GM13976 (cell line): ENCODE results near the gene RRP8.
A peak's percentile ranks its signal among the peaks of the same experiment; 100 is the strongest.

Source experiments
- DNase-seq: peaks from one replicate; pipeline ENCODE4 v3.0.0; 2012; ENCODE audit warnings: low spot score
- CTCF ChIP-seq: IDR thresholded peaks from 2 replicates; pipeline ENCODE4 v1.5.1; 2012; ENCODE audit warnings: borderline replicate concordance, mild to moderate bottlenecking; ENCODE audit not compliant: insufficient read depth; ENCODE audit errors: extremely low read depth, missing control alignments, control extremely low read depth
- in situ Hi-C: fragments of 300-500 bp; cut with MboI; formaldehyde crosslinking; loops from one replicate; pipeline ENCODE4 v1.12.0; 2022; ENCODE audit warnings: low sequenced_read_pairs, mixed read lengths, inconsistent platforms; ENCODE audit not compliant: unreplicated experiment

RRP8 gene

GRCh38 chr11:6608726-6609501 lies 5.5 kb upstream of the RRP8 start:
- TF ChIP-seq CTCF = no peak
- in situ Hi-C loops = no loop called here
- DNase-seq = no peak

- in situ Hi-C loops = no loop called here
- TF ChIP-seq CTCF = no peak
- DNase-seq = no peak
Observed at GRCh38 chr11:6608011-6608410, 4.6 kb upstream of the RRP8 start.

GRCh38 chr11:6607190-6607795 lies 3.9 kb upstream of the RRP8 start:
- in situ Hi-C loops = no loop called here
- no peak for TF ChIP-seq CTCF
- DNase-seq = no peak

GRCh38 chr11:6606471-6607189 lies 3.2 kb upstream of the RRP8 start:
- in situ Hi-C loops = no loop called here
- TF ChIP-seq CTCF = no peak
- DNase-seq = peak; percentile 84

- DNase-seq = no peak
Observed at GRCh38 chr11:6604790-6605189, 1.4 kb upstream of the RRP8 start.

GRCh38 chr11:6604081-6604626 lies 738 bp upstream of the RRP8 start:
- peak; percentile 41 for TF ChIP-seq CTCF
- peak; percentile 77 for DNase-seq
- in situ Hi-C loops = no loop called here

More at GRCh38 chr11:6604790-6605189, 1.4 kb upstream of the RRP8 start:
- in situ Hi-C loops = no loop called here
- no peak for TF ChIP-seq CTCF
